ENCODE results near the gene POLR2B.
"Not testable (repeated sequence)": the region's sequence is repeated elsewhere in the genome, so short reads cannot be mapped to it uniquely, and the experiment has no call there.

GRCh38 chr4:56939826-56940225, 38.9 kb upstream of the POLR2B start:
- not testable (repeated sequence) for TF ChIP-seq POLR2A, CTCF (IDR thresholded peaks at IDR 0.05)

Data from esophagus squamous epithelium (tissue), 4 donors.